ENCODE data around the gene IMMP2L.
"Not testable (repeated sequence)": the region's sequence is repeated elsewhere in the genome, so short reads cannot be mapped to it uniquely, and the experiment has no call there.

Gene IMMP2L

DNA sequence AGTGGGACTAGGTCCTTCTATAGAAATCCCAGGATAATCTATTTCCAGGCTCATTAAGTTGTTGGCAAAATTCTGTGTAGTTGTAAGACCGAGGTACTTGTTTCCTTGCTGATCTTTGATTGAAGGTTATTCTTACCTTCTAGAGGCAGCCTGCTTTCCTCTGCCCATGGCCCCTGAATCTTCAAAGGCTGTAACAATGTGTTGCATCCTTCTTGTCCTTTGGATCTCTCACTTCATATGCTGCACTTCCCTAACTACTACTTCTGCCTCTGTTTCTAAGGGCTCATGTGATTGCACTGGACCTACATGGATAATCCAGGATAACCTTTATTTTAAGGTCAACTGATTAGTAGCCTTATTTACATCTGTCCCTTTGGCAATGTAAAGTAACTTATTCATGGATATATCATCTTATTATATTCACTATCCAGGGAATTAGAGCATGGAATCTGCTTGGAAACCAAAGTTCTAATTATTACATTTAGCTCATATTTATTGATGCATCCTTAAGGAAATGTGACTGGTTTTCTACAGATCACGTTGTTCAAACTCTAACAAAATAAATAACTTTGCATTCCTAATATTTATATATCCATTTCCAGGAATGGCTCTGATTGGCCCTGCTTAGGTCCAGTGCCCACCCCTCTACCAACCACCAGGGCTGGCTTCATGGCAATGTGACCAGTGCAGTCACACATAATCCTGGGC is 85.6 kb downstream of the IMMP2L start:
- Mint-ChIP-seq H3K4me1 (no peaks in the 10 kb centered on the region), H3K4me3 (no peak overlapping the region), H3K9me3 (peaks cover 4 to 5% of the 10 kb centered on the region in 2 donors), H3K36me3 (peaks cover 15 to 35% of the 10 kb centered on the region in 2 donors), H3K27me3 (no peaks in the 10 kb centered on the region), H3K27ac (no peak overlapping the region)
- ATAC-seq (replicated peaks) (no peak), DNase-seq (no peak)

DNA sequence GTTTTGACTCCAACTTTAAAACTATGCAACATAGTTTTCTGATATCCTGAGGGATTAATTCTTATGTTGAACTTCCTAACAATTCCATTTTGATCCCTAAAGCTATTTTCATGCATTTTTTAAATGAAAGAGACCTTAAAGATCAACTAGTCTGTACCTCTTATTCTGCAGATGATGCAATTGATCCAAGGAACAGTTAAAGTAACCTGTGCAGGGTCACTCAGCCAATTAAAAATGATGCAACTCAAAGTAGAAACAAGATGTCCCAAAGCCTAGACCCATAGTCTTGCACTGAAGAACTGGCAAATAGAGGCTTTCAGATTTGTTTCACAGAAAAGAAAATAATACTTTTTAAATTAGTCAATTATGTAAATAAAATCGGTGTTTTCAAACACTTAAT is 86.3 kb downstream of the IMMP2L start:
- Mint-ChIP-seq H3K4me3 (no peak overlapping the region), H3K9me3 (peaks cover 6 to 7% of the 10 kb centered on the region in 2 donors), H3K36me3 (peaks cover 11 to 33% of the 10 kb centered on the region in 2 donors), H3K27me3 (no peaks in the 10 kb centered on the region), H3K27ac (no peak overlapping the region), H3K4me1 (no peaks in the 10 kb centered on the region)
- DNase-seq (no peak), ATAC-seq (replicated peaks) (no peak)

DNA sequence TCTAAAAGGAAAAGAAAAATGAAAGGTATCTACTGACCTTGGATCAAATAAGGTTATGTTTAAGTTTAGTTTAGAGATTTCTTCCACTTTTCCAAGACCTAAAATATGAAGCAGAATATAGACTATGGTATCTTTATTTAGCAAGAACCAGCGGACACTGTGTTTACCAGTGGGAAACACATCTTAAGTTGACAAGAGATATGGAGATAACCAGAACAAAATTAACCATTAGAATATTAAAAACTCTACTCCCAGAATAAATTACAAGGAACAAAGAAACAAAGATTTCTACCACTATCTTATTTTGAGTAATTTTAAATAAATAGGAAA is 86.9 kb downstream of the IMMP2L start:
- Mint-ChIP-seq H3K27ac (no peak overlapping the region), H3K4me3 (no peak overlapping the region), H3K4me1 (no peaks in the 10 kb centered on the region), H3K27me3 (no peaks in the 10 kb centered on the region), H3K36me3 (peaks cover 9 to 35% of the 10 kb centered on the region in 2 donors), H3K9me3 (peaks cover 6 to 10% of the 10 kb centered on the region in 2 donors)
- ATAC-seq (replicated peaks) = no peak
- no peak for DNase-seq

DNA sequence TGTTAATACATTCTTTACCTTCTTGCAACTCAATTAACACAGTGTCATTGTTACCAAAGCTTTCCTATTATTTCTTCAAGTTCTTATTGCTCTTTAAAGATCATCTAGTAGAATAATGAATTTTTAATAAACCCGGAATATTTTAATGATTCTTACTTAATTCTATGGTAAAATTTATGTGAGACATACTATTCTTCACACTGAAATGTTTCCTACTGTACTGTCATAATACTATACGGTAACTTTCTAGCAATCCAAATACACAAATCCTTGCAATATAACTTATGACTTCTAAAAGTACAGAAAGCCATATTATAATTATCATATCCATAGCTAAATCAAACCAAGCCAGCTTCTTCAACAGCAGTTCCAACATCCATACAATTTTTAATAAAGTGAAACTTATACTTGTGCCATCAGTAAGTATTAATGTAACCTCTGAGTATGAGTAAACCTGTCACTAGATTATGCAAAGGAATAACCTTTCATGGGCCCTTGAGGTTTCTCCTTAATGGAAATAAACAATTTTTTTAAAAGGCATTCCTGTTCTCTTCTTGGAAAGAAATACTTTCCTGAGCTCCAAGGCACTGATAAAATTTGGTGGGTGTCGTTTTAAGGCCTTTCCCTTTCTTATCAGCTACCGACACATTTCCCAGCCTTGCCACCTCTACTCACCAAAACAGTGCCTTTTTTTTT is 87.4 kb downstream of the IMMP2L start:
- Mint-ChIP-seq H3K27me3 (no peaks in the 10 kb centered on the region), H3K9me3 (peaks cover 6 to 10% of the 10 kb centered on the region in 2 donors), H3K27ac (no peak overlapping the region), H3K36me3 (peaks cover 11 to 39% of the 10 kb centered on the region in 2 donors), H3K4me3 (no peak overlapping the region), H3K4me1 (no peaks in the 10 kb centered on the region)
- ATAC-seq (replicated peaks) (no peak), DNase-seq (no peak)

DNA sequence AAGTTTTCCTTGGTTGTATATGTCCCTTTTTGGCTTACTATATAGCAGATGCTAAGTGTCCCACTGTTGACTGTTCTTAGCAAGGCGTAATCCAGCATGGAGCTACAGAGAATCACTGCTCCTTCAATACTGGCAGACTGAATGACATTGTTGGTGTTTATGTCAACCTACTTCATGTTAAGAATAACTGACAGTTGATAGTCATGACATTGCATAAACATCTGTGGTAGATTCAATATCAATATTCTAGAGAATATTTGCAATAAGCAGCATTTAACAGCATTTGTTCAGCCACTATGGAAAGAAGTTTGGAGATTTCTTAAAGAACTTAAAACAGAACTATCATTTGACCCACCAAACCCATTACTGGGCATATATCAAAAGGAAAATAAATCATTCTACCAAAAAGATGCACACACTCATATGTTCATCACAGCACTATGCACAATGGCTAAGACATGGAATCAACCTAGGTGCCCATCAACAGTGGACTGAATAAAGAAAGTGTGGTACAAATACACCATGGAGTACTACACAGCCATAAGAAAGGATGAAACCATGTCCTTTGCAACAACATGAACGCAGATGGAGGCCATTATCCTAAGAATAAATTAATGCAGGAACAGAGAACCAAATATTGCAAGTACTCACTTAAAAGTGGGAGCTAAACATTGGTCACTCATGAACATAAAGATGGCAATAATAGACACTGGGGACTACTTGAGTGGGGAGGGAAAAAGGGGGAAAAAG is 88.7 kb downstream of the IMMP2L start:
- ATAC-seq (replicated peaks) (no peak), DNase-seq (no peak)
- Mint-ChIP-seq H3K36me3 (peaks cover 15 to 39% of the 10 kb centered on the region in 2 donors), H3K9me3 (peaks cover 5 to 13% of the 10 kb centered on the region in 2 donors), H3K27me3 (no peaks in the 10 kb centered on the region), H3K27ac (no peak overlapping the region), H3K4me3 (no peak overlapping the region), H3K4me1 (no peaks in the 10 kb centered on the region)

DNA sequence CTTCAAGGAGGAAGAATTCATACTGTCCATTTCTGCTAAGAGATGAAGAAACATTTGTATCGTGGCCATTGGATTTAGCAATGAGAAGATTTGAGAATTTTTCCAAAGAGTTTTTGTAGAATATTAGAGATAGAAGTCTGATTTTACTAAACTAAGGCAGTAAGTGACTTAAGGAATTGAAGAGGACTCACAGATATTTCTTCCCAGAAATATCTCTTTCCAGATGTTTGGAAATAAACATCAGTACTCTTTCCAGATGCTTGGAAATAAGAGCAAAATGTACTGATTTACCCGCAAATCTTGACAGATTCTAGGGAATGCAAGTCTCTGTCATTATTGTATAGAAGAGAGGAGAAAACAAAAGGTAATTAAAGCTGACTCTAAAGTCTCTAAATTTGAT is 91.3 kb downstream of the IMMP2L start:
- no peak for ATAC-seq (replicated peaks)
- Mint-ChIP-seq H3K27ac (no peak overlapping the region), H3K4me3 (no peak overlapping the region), H3K9me3 (peaks cover 6 to 11% of the 10 kb centered on the region in 2 donors), H3K36me3 (peaks cover 17 to 35% of the 10 kb centered on the region in 2 donors), H3K4me1 (no peaks in the 10 kb centered on the region), H3K27me3 (no peaks in the 10 kb centered on the region)
- DNase-seq = no peak

DNA sequence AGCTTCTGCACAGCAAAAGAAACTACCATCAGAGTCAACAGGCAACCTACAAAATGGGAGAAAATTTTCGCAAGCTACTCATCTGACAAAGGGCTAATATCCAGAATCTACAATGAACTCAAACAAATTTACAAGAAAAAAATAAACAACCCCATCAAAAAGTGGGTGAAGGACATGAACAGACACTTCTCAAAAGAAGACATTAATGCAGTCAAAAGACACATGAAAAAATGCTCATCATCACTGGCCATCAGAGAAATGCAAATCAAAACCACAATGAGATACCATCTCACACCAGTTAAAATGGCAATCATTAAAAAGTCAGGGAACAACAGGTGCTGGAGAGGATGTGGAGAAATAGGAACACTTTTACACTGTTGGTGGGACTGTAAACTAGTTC is 92.4 kb downstream of the IMMP2L start:
- not testable (repeated sequence) for H3K4me3 Mint-ChIP-seq; H3K27ac Mint-ChIP-seq; DNase-seq; ATAC-seq (replicated peaks); H3K4me1 Mint-ChIP-seq; H3K27me3 Mint-ChIP-seq
- H3K9me3 Mint-ChIP-seq = peaks cover 6 to 11% of the 10 kb centered on the region in 2 donors
- H3K36me3 Mint-ChIP-seq = peaks cover 16 to 38% of the 10 kb centered on the region in 2 donors

DNA sequence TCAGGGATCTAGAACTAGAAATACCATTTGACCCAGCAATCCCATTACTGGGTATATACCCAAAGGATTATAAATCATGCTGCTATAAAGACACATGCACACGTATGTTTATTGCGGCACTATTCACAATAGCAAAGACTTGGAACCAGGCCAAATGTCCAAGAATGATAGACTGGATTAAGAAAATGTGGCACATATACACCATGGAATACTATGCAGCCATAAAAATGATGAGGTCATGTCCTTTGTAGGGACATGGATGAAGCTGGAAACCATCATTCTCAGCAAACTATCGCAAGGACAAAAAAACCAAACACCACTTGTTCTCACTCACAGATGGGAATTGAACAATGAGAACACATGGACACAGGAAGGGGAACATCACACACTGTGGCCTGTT is 96.5 kb downstream of the IMMP2L start:
- not testable (repeated sequence) for ATAC-seq (replicated peaks); H3K27ac Mint-ChIP-seq; H3K27me3 Mint-ChIP-seq; H3K9me3 Mint-ChIP-seq; H3K4me1 Mint-ChIP-seq; DNase-seq; H3K4me3 Mint-ChIP-seq
- H3K36me3 Mint-ChIP-seq = peaks cover 15 to 25% of the 10 kb centered on the region in 2 donors

DNA sequence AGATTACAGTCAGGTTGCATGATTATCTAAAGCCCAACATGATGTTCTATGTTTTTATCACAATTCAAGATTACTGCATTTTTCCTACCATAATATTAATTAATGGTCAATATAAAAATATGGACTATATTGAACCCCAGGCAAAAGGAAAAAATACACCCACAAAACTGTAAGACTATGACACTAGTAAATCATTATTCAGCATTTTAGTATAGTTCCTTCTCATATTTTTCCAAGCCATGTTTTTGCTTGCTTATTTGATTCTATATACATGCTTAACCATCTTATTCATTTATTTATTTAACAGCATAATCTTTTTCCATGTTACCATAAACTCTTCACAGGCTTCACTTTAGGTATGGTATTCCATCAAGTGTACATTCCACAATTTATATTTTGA is 101.6 kb downstream of the IMMP2L start:
- Mint-ChIP-seq H3K36me3 (peaks cover 2 to 10% of the 10 kb centered on the region in 2 donors), H3K27ac (no peak overlapping the region)
- no peak for ATAC-seq (replicated peaks)

DNA sequence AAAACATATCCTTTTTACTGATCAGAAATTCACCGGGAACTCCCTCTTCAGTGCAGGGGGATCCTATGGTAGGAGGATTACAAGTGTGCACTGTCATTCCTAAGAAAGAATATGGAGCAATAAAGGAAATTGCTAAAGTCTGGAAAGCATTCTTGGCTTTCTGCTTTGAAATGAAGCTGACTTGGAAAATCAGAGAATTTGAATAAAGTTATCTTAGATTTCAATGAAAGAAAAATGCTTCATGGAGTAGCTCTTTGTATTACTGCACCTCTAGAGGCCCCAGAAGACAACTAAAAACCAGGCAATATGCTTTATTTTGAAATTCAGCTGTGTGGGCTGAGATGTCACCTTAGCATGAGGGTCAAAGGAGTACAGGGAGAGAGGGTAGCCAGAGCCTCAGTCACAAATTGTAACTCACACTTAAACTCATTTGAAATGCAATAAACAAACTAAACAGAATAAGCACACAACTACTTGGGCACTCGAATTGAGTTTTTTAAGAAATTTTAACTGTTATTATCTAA is 102.5 kb downstream of the IMMP2L start:
- no peak for ATAC-seq (replicated peaks)
- no peaks in the 10 kb centered on the region for H3K27me3 Mint-ChIP-seq
- peaks cover 2 to 7% of the 10 kb centered on the region in 2 donors for H3K36me3 Mint-ChIP-seq
- H3K4me1 Mint-ChIP-seq = no peaks in the 10 kb centered on the region
- DNase-seq = no peak
- H3K4me3 Mint-ChIP-seq = no peak overlapping the region
- no peak overlapping the region for H3K27ac Mint-ChIP-seq
- no peaks in the 10 kb centered on the region for H3K9me3 Mint-ChIP-seq

More for the DNA sequence above, 101.6 kb downstream of the IMMP2L start:
- H3K4me1 Mint-ChIP-seq = no peaks in the 10 kb centered on the region
- no peaks in the 10 kb centered on the region for H3K9me3 Mint-ChIP-seq
- H3K4me3 Mint-ChIP-seq = no peak overlapping the region
- no peak for DNase-seq
- H3K27me3 Mint-ChIP-seq = no peaks in the 10 kb centered on the region

DNA sequence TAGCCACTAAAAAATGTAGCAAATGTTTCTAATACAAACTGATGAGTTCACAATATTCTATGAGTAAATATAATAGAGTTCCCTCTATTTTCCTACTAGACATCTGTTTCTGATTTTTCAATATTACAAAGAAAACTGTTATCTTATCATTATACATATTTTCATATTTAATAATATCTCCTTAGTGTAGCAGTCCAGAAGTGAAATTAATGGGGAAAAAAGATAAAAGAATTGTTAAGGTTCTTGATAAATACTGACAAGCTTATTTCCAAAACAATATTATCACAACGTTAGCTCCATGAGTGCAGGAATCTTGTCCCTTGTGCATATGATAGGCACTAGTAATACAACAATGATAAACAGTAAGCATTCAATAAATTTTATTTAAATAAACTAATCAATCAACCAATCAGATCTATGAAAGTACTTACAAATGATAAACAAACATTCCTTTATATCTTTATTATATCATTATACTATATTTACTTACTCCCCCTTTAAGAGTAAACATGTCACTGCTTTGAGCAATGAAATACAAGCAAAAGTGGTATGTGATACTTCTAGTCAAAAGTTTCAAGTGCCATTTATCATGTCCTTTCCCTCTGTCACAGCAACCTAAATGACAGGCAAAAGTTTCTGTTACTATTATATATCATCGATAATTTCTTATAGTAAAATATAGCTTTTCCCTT is 103.1 kb downstream of the IMMP2L start:
- Mint-ChIP-seq H3K27ac (no peak overlapping the region), H3K9me3 (no peaks in the 10 kb centered on the region), H3K4me1 (no peaks in the 10 kb centered on the region), H3K4me3 (no peak overlapping the region), H3K36me3 (peaks cover 2 to 7% of the 10 kb centered on the region in 2 donors), H3K27me3 (no peaks in the 10 kb centered on the region)
- DNase-seq (no peak), ATAC-seq (replicated peaks) (no peak)

DNA sequence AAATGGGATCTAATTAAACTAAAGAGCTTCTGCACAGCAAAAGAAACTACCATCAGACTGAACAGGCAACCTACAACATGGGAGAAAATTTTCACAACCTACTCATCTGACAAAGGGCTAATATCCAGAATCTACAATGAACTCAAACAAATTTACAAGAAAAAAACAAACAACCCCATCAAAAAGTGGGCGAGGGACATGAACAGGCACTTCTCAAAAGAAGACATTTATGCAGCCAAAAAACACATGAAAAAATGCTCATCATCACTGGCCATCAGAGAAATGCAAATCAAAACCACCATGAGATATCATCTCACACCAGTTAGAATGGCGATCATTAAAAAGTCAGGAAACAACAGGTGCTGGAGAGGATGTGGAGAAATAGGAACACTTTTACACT is 111.6 kb downstream of the IMMP2L start:
- H3K4me3 Mint-ChIP-seq; H3K36me3 Mint-ChIP-seq; H3K4me1 Mint-ChIP-seq; H3K27me3 Mint-ChIP-seq; DNase-seq; H3K9me3 Mint-ChIP-seq; ATAC-seq (replicated peaks); H3K27ac Mint-ChIP-seq: not testable (repeated sequence)

DNA sequence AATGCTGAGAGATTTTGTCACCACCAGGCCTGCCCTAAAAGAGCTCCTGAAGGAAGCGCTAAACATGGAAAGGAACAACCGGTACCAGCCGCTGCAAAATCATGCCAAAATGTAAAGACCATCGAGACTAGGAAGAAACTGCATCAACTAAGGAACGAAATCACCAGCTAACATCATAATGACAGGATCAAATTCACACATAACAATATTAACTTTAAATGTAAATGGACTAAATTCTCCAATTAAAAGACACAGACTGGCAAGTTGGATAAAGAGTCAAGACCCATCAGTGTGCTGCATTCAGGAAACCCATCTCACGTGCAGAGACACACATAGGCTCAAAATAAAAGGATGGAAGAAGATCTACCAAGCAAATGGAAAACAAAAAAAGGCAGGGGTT is 114.8 kb downstream of the IMMP2L start:
- not testable (repeated sequence) for H3K4me3 Mint-ChIP-seq; H3K4me1 Mint-ChIP-seq; H3K27ac Mint-ChIP-seq; DNase-seq; ATAC-seq (replicated peaks); H3K36me3 Mint-ChIP-seq; H3K9me3 Mint-ChIP-seq; H3K27me3 Mint-ChIP-seq

DNA sequence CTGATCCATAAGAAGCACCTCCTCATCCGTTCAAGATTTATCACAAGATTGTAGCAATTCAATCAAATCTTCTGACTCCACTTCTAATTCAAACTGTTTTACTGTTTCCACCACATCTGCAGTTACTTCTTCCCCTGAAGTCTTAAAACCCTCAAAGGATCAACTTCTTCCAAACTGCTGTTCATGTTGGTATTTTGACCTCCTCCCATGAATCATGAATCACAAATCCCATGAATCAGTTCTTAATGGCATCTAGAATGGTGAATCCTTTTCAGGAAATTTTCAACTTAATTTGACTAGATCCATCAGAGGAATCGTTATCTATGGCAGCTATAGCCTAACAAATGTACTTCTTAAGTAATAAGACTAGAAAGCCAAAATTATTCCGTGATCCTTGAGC is 122.3 kb downstream of the IMMP2L start:
- peaks cover 11 to 24% of the 10 kb centered on the region in 2 donors for H3K36me3 Mint-ChIP-seq
- H3K27me3 Mint-ChIP-seq = no peaks in the 10 kb centered on the region
- H3K9me3 Mint-ChIP-seq = peaks cover 7 to 8% of the 10 kb centered on the region in 2 donors
- H3K27ac Mint-ChIP-seq = no peak overlapping the region
- DNase-seq (no peak), ATAC-seq (replicated peaks) (no peak)
- H3K4me1 Mint-ChIP-seq = peaks cover 2 to 5% of the 10 kb centered on the region in 2 donors
- H3K4me3 Mint-ChIP-seq = no peak overlapping the region

Measured in stimulated activated naive B cell treated with anti-CD40 and anti-IgM and Interleukin-4, amounts not matched to agents 10 μg/mL and 1 μg/mL and 100 μg/mL, for 72 hours (primary cell).